ENCODE data around the gene TCF3.

TCF3 gene

DNA sequence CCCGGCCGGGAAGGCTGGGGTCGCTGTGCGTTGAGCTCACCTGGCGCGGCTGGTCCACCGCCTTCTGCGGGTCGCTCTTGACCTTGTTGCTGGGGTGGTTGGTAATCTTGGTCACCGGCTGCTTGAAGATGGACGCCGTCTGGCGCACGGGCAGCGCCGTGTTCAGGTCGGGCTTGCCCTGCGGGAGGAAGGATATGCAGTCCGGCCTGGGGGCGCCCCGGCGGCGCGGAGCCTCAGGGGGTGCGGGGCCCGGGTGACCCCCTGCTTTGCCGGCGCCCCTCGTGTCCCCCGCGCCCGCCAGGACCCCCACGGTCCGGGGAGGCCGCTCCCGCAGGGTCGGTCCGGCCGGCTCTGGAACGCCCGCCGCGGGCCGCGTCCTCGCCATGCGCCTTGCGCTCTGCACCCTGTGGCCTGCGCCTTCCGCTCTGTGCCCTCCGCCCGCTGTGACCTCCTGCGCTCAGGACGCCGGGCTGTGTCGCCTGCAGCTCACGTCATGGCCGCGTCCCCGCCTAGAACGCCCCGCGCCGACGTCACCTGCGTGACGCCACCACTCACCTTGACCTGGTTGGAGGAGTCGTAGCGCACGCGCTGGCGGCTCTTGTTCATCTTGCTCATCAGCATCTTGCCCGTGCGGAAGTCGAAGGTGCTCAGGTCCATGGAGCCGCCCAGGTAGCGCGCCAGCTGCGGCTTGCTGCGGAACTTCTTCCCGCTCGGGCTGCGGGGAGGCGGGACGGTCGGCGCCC lies 67.7 kb downstream of the TCF3 start:
- Histone ChIP-seq H3K79me2 (ENCODE audit: insufficient read depth, low read length) (peaks cover 65% of the 10 kb centered on the region), H3K4me2 (ENCODE audit: insufficient read depth, low read length) (no peak overlapping the region), H3K4me3 (ENCODE audit: low read depth in 1 of 2, low read length in 2 of 2) (no peak overlapping the region), H4K20me1 (ENCODE audit: insufficient read depth, low read length) (peaks cover 60% of the 10 kb centered on the region), H3K4me1 (ENCODE audit: insufficient read depth, low read length) (peaks cover 1% of the 10 kb centered on the region; the same call in 1 of the 2 replicates), H3K9me3 (ENCODE audit: insufficient read depth, low read length, severe bottlenecking) (no peaks in the 10 kb centered on the region), H3K27me3 (ENCODE audit: insufficient read depth, low read length, poor library complexity) (no peaks in the 10 kb centered on the region), H2AFZ (ENCODE audit: low read depth, low read length) (no peak overlapping the region), H3K9ac (ENCODE audit: low read depth, low read length) (no peak overlapping the region), H3K36me3 (ENCODE audit: insufficient read depth, low read length) (peaks cover 68% of the 10 kb centered on the region), H3K27ac (ENCODE audit: low read length) (no peak overlapping the region)
- no peak for ATAC-seq (ENCODE audit: insufficient read depth, low read depth)
- TF ChIP-seq, protein P1, sequence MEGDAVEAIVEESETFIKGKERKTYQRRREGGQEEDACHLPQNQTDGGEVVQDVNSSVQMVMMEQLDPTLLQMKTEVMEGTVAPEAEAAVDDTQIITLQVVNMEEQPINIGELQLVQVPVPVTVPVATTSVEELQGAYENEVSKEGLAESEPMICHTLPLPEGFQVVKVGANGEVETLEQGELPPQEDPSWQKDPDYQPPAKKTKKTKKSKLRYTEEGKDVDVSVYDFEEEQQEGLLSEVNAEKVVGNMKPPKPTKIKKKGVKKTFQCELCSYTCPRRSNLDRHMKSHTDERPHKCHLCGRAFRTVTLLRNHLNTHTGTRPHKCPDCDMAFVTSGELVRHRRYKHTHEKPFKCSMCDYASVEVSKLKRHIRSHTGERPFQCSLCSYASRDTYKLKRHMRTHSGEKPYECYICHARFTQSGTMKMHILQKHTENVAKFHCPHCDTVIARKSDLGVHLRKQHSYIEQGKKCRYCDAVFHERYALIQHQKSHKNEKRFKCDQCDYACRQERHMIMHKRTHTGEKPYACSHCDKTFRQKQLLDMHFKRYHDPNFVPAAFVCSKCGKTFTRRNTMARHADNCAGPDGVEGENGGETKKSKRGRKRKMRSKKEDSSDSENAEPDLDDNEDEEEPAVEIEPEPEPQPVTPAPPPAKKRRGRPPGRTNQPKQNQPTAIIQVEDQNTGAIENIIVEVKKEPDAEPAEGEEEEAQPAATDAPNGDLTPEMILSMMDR (IDR thresholded peaks at IDR 0.05; ENCODE audit: borderline replicate concordance, extremely low read depth, low read length, poor library complexity, severe bottlenecking), result no peak
- no peak for TF ChIP-seq EZH2 (IDR thresholded peaks at IDR 0.05; ENCODE audit: borderline replicate concordance, low read depth, low read length, severe bottlenecking)
- DNase-seq, result no peak

DNA sequence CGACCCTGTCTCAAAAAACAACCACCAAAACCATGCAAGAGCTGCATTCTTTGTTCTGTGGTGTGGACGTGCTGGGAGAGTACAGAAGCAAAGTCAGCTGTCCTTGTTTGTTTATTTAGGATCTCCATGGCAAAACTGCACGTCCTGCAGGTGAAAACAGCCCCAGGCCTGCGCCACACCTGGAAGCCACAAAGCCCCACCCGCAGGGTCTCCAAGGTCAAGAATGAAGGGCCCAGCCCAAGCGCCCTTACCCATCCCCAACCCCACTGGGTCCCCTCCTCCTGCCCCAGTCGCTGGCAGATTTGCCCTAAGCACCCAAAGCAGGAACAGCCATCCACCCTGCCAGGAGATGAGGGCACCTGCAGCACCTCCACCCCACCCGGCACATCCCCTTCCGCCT lies 70.2 kb downstream of the TCF3 start:
- peaks cover 65% of the 10 kb centered on the region for H4K20me1 ChIP-seq (ENCODE audit: insufficient read depth, low read length)
- H3K4me3 ChIP-seq (ENCODE audit: low read depth in 1 of 2, low read length in 2 of 2), result no peak overlapping the region
- DNase-seq, result no peak
- TF ChIP-seq EZH2 (IDR thresholded peaks at IDR 0.05; ENCODE audit: borderline replicate concordance, low read depth, low read length, severe bottlenecking), result no peak
- TF ChIP-seq, protein P1 (IDR thresholded peaks at IDR 0.05; ENCODE audit: borderline replicate concordance, extremely low read depth, low read length, poor library complexity, severe bottlenecking), result no peak
- H3K36me3 ChIP-seq (ENCODE audit: insufficient read depth, low read length), result peaks cover 92% of the 10 kb centered on the region
- no peak overlapping the region for H3K27ac ChIP-seq (ENCODE audit: low read length)
- H3K4me2 ChIP-seq (ENCODE audit: insufficient read depth, low read length), result no peak overlapping the region
- no peak overlapping the region for H3K9ac ChIP-seq (ENCODE audit: low read depth, low read length)
- no peak overlapping the region for H2AFZ ChIP-seq (ENCODE audit: low read depth, low read length)
- peaks cover 40% of the 10 kb centered on the region for H3K79me2 ChIP-seq (ENCODE audit: insufficient read depth, low read length)
- ATAC-seq (ENCODE audit: insufficient read depth, low read depth), result no peak
- H3K9me3 ChIP-seq (ENCODE audit: insufficient read depth, low read length, severe bottlenecking), result no peaks in the 10 kb centered on the region
- H3K4me1 ChIP-seq (ENCODE audit: insufficient read depth, low read length), result no peaks in the 10 kb centered on the region
- no peaks in the 10 kb centered on the region for H3K27me3 ChIP-seq (ENCODE audit: insufficient read depth, low read length, poor library complexity)

DNA sequence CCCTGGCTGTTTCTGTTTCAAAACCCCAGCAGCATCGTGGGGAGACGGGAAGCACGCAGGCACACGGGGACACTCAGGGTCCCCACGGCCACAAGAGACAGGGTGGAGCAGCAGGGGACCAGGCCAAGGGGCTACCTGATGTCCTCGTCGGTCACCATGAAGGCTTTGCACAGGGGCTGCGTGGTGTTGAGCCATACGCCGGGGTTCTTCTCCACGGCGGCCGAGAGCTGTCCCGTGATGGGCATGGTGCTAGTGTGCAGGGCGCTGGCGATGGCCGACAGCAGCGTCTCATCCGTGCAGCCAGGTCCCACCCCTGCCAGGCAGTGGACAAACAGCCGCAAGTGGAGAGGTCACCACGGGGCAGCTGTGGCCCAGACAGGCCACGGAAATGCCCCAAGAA lies 71.5 kb downstream of the TCF3 start:
- no peak for ATAC-seq (ENCODE audit: insufficient read depth, low read depth)

More for the DNA sequence above, 71.5 kb downstream of the TCF3 start:
- Histone ChIP-seq H3K9me3 (ENCODE audit: insufficient read depth, low read length, severe bottlenecking) (no peaks in the 10 kb centered on the region), H3K27me3 (ENCODE audit: insufficient read depth, low read length, poor library complexity) (no peaks in the 10 kb centered on the region), H3K4me1 (ENCODE audit: insufficient read depth, low read length) (no peaks in the 10 kb centered on the region), H2AFZ (ENCODE audit: low read depth, low read length) (no peak overlapping the region), H3K4me2 (ENCODE audit: insufficient read depth, low read length) (no peak overlapping the region), H3K36me3 (ENCODE audit: insufficient read depth, low read length) (peaks cover 98% of the 10 kb centered on the region), H4K20me1 (ENCODE audit: insufficient read depth, low read length) (peaks cover 70% of the 10 kb centered on the region), H3K79me2 (ENCODE audit: insufficient read depth, low read length) (peaks cover 29% of the 10 kb centered on the region), H3K9ac (ENCODE audit: low read depth, low read length) (no peak overlapping the region), H3K27ac (ENCODE audit: low read length) (no peak overlapping the region), H3K4me3 (ENCODE audit: low read depth in 1 of 2, low read length in 2 of 2) (no peak overlapping the region)
- no peak for DNase-seq
- TF ChIP-seq, protein P1 (IDR thresholded peaks at IDR 0.05; ENCODE audit: borderline replicate concordance, extremely low read depth, low read length, poor library complexity, severe bottlenecking), result no peak
- TF ChIP-seq EZH2 (IDR thresholded peaks at IDR 0.05; ENCODE audit: borderline replicate concordance, low read depth, low read length, severe bottlenecking), result no peak
